ENCODE data around the gene ZNF512B. TPM values are rescaled to one million over a fixed set of nuclear protein-coding genes. Genes with fewer than 3 reads are reported as not detected.

Gene ZNF512B
- total RNA-seq, 1 experiment from 2014 or later: 10.3 TPM

- TF ChIP-seq POLR2AphosphoS5 (IDR thresholded peaks at IDR 0.05; ENCODE audit: low read depth, low read length): no peak
These were observed 50.6 kb downstream of the ZNF512B start (continued) for GRCh38 chr20:63919130-63919529.

- H2AFZ ChIP-seq (ENCODE audit: low read depth, low read length, poor library complexity, severe bottlenecking): no peak overlapping the region
- CTCF ChIA-PET: no interaction called here
- intact Hi-C loops (cut with micrococcal nuclease): no loop called here
- H3K9ac ChIP-seq (ENCODE audit: low read length): no peak overlapping the region
- ATAC-seq (no peak), DNase-seq (ENCODE audit: low read depth, low spot score) (no peak)
- H3K9me3 ChIP-seq (ENCODE audit: control insufficient read depth in 1 of 2, insufficient read depth in 1 of 2, low read depth in 1 of 2, low read length in 2 of 2): no peaks in the 10 kb centered on the region
- RAD21 ChIA-PET (ENCODE audit: low non-redundant PET in 1 of 2, low total read pairs in 2 of 2, uncharacterized antibody in 2 of 2, unreplicated experiment in 2 of 2): no interaction called here
- H3K4me2 ChIP-seq (ENCODE audit: low read length): no peak overlapping the region
- H3K79me2 ChIP-seq (ENCODE audit: insufficient read depth, low read length): peaks cover 83% of the 10 kb centered on the region
- H3K27me3 ChIP-seq (ENCODE audit: insufficient read depth, low read length): no peaks in the 10 kb centered on the region
- H3K4me3 ChIP-seq (replicated peaks in 1 of 2; ENCODE audit: low read depth in 1 of 2, low read length in 2 of 2): no peak overlapping the region
- no peaks in the 10 kb centered on the region for H3K9me2 ChIP-seq (ENCODE audit: insufficient read depth)
- H3K36me3 ChIP-seq (ENCODE audit: control insufficient read depth in 1 of 2, insufficient read depth in 2 of 2, low read length in 2 of 2): peaks cover 4 to 13% of the 10 kb centered on the region in 2 experiments; a peak in 1 of 4 replicates
- TF ChIP-seq POLR2AphosphoS5 (IDR thresholded peaks at IDR 0.05; ENCODE audit: low read depth, low read length) (no peak), EGR1 (IDR thresholded peaks at IDR 0.05; ENCODE audit: low read depth) (no peak), CEBPB (IDR thresholded peaks at IDR 0.05; ENCODE audit: low read depth) (no peak), ZNF274 (IDR thresholded peaks at IDR 0.05; ENCODE audit: low read depth, low read length) (no peak), MAX (IDR thresholded peaks at IDR 0.05) (no peak), JUND (IDR thresholded peaks at IDR 0.05) (no peak), ZFX (IDR thresholded peaks at IDR 0.05) (no peak), CBX3 (IDR thresholded peaks at IDR 0.05; ENCODE audit: low read depth) (no peak), FOSL1 (IDR thresholded peaks at IDR 0.05; ENCODE audit: low read depth) (no peak), POLR2A (IDR thresholded peaks at IDR 0.05; ENCODE audit: borderline replicate concordance, extremely low read depth, insufficient read depth, insufficient read length) (no peak), TCF7L2 (IDR thresholded peaks at IDR 0.05; ENCODE audit: borderline replicate concordance, extremely low read depth, insufficient read depth, insufficient read length) (no peak), SRF (IDR thresholded peaks at IDR 0.05; ENCODE audit: low read depth) (no peak), SP1 (IDR thresholded peaks at IDR 0.05; ENCODE audit: low read depth) (no peak), RAD21 (IDR thresholded peaks at IDR 0.05; ENCODE audit: low read depth) (no peak), CTCF (IDR thresholded peaks at IDR 0.05 in 2 of 3, conservative IDR thresholded peaks at IDR 0.05 in 1 of 3; ENCODE audit: borderline replicate concordance in 1 of 3, insufficient read depth in 1 of 3, low read depth in 2 of 3, low read length in 2 of 3) (no peak), ATF3 (IDR thresholded peaks at IDR 0.05) (no peak), ZBTB33 (IDR thresholded peaks at IDR 0.05; ENCODE audit: extremely low read depth, insufficient replicate concordance, low read length) (no peak), SIN3A (IDR thresholded peaks at IDR 0.05; ENCODE audit: low read depth) (no peak), ELF1 (IDR thresholded peaks at IDR 0.05; ENCODE audit: borderline replicate concordance, low read depth) (no peak)
- POLR2A ChIA-PET: no interaction called here
- BruUV-seq (replicated peaks): no TSS peak
- no peaks in the 10 kb centered on the region for H4K20me1 ChIP-seq (ENCODE audit: insufficient read depth)
- no peak overlapping the region for H3K27ac ChIP-seq (ENCODE audit: low read depth, low read length)
- no peaks in the 10 kb centered on the region for H3K4me1 ChIP-seq (ENCODE audit: control insufficient read depth in 1 of 2, insufficient read depth in 2 of 2, low read length in 2 of 2)
These were observed 51.9 kb downstream of the ZNF512B start for GRCh38 chr20:63917811-63918210.

All from HCT116 (cell line).